H1 (cell line): ENCODE measurements around the gene LILRB3.
"Not testable (repeated sequence)": the region's sequence is repeated elsewhere in the genome, so short reads cannot be mapped to it uniquely, and the experiment has no call there.

Experiments
- CREB1 ChIP-seq: IDR thresholded peaks from 2 replicates; pipeline ENCODE4 v1.6.1; 2012; ENCODE audit warnings: inconsistent platforms
- EP300 ChIP-seq, 2 experiments: IDR thresholded peaks; 1 replicate in 1 of 2; 2 replicates in 1 of 2; pipeline ENCODE4 v1.6.1; 2011 to 2012; ENCODE audit warnings: low read depth in 2 of 2, low read length in 2 of 2, mild to moderate bottlenecking in 2 of 2, borderline replicate concordance in 1 of 2, inconsistent platforms in 1 of 2, moderate library complexity in 1 of 2
- EZH2 ChIP-seq: fragments of 200-600 bp; sonication (generic); IDR thresholded peaks from 2 replicates; pipeline ENCODE4 v1.7.1; 2012; ENCODE audit warnings: low read depth, mild to moderate bottlenecking, moderate library complexity, low read length, inconsistent platforms; ENCODE audit not compliant: severe bottlenecking
- MAFK ChIP-seq: IDR thresholded peaks from 2 replicates; pipeline ENCODE4 v1.6.1; 2012; ENCODE audit warnings: low read depth, mild to moderate bottlenecking, improper control_type of control experiment, low read length
- PHF8 ChIP-seq: fragments of 200-600 bp; sonication (generic); conservative IDR thresholded peaks from 2 replicates; pipeline ENCODE4 v1.7.1; 2012; ENCODE audit warnings: low read depth, mild to moderate bottlenecking, inconsistent platforms, low read length, moderate library complexity
- POLR2A ChIP-seq, 2 experiments: IDR thresholded peaks; 1 replicate in 1 of 2; 2 replicates in 1 of 2; pipeline ENCODE4 v1.6.1; 2011; ENCODE audit warnings: low read depth in 2 of 2, low read length in 2 of 2, mild to moderate bottlenecking in 2 of 2; ENCODE audit errors: control extremely low read depth in 1 of 2
- POU5F1 ChIP-seq: IDR thresholded peaks from 2 replicates; pipeline ENCODE4 v1.6.1; 2011; ENCODE audit warnings: low read depth, mild to moderate bottlenecking, low read length, moderate library complexity
- RAD21 ChIP-seq, 2 experiments: IDR thresholded peaks in 1 of 2; conservative IDR thresholded peaks in 1 of 2; 2 replicates each; pipeline ENCODE4 v1.6.1; 2011; ENCODE audit warnings: low read depth in 2 of 2, low read length in 2 of 2, improper control_type of control experiment in 1 of 2, inconsistent platforms in 1 of 2, mild to moderate bottlenecking in 1 of 2, moderate library complexity in 1 of 2
- SIN3A ChIP-seq, 2 experiments: IDR thresholded peaks in 1 of 2; conservative IDR thresholded peaks in 1 of 2; 2 replicates each; pipeline ENCODE4 v1.6.1; 2011 to 2012; ENCODE audit warnings: low read length in 2 of 2, improper control_type of control experiment in 1 of 2, low read depth in 1 of 2, mild to moderate bottlenecking in 1 of 2
- TCF12 ChIP-seq: IDR thresholded peaks from 2 replicates; pipeline ENCODE4 v1.6.1; 2011; ENCODE audit warnings: low read depth, mild to moderate bottlenecking, low read length
- ZNF274 ChIP-seq: IDR thresholded peaks from 2 replicates; pipeline ENCODE4 v1.7.0; 2012; ENCODE audit warnings: low read length, borderline replicate concordance; ENCODE audit errors: extremely low read depth
- TF ChIP-seq, protein P1 (sequence below), 3 experiments: IDR thresholded peaks; 1 replicate in 2 of 3; 2 replicates in 1 of 3; pipeline versions ENCODE4 v1.5.1 to v1.6.1; 2011; ENCODE audit warnings: low read length in 3 of 3, mild to moderate bottlenecking in 3 of 3, inconsistent platforms in 2 of 3, low read depth in 1 of 3, moderate library complexity in 1 of 3; ENCODE audit not compliant: insufficient read depth in 1 of 3; ENCODE audit errors: control extremely low read depth in 1 of 3

DNA sequence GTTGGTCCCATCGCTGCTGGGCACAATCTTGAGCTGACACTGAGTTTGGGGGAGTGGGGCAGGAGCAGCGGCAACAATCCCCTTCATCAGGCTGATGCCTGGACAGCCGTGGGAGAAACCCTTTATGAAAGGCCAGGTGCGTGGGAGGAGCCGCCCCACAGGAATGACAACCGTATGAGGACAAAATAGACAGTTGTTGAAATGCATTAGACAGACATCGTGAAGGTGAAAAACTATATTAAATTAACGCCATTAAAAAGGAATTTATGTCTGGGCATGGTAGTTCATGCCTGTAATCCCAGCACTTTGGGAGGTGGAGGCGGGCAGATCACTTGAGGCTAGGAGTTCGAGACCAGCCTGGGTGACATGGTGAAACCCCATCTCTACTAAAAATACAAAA lies 1.8 kb upstream of the LILRB3 start:
- TF ChIP-seq, protein P1, sequence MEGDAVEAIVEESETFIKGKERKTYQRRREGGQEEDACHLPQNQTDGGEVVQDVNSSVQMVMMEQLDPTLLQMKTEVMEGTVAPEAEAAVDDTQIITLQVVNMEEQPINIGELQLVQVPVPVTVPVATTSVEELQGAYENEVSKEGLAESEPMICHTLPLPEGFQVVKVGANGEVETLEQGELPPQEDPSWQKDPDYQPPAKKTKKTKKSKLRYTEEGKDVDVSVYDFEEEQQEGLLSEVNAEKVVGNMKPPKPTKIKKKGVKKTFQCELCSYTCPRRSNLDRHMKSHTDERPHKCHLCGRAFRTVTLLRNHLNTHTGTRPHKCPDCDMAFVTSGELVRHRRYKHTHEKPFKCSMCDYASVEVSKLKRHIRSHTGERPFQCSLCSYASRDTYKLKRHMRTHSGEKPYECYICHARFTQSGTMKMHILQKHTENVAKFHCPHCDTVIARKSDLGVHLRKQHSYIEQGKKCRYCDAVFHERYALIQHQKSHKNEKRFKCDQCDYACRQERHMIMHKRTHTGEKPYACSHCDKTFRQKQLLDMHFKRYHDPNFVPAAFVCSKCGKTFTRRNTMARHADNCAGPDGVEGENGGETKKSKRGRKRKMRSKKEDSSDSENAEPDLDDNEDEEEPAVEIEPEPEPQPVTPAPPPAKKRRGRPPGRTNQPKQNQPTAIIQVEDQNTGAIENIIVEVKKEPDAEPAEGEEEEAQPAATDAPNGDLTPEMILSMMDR (IDR thresholded peaks at IDR 0.05; ENCODE audit: control extremely low read depth in 1 of 3, insufficient read depth in 1 of 3, low read depth in 1 of 3, low read length in 3 of 3): not testable (repeated sequence)
- TF ChIP-seq CREB1; EZH2; SIN3A (conservative IDR thresholded peaks at IDR 0.05 in 1 of 2, IDR thresholded peaks at IDR 0.05 in 1 of 2; ENCODE audit: low read depth in 1 of 2, low read length in 2 of 2); POU5F1; ZNF274; RAD21 (IDR thresholded peaks at IDR 0.05 in 1 of 2, conservative IDR thresholded peaks at IDR 0.05 in 1 of 2; ENCODE audit: low read depth in 2 of 2, low read length in 2 of 2); TCF12; MAFK; EP300 (IDR thresholded peaks at IDR 0.05; ENCODE audit: borderline replicate concordance in 1 of 2, low read depth in 2 of 2, low read length in 2 of 2); POLR2A (IDR thresholded peaks at IDR 0.05; ENCODE audit: control extremely low read depth in 1 of 2, low read depth in 2 of 2, low read length in 2 of 2); PHF8: not testable (repeated sequence)
